GM12891 (cell line): ENCODE measurements around the gene GADD45B.

ENCODE experiments used
- POU2F2 ChIP-seq: IDR thresholded peaks from 2 replicates; pipeline ENCODE4 v1.6.1; 2011; ENCODE audit warnings: low read depth, mild to moderate bottlenecking, control low read depth, low read length, moderate library complexity
- TAF1 ChIP-seq: IDR thresholded peaks from 2 replicates; pipeline ENCODE4 v1.6.1; 2011; ENCODE audit warnings: low read depth, low read length, control low read depth

- TF ChIP-seq POU2F2 (no peak), TAF1 (no peak)
Measured at GRCh38 chr19:2509096-2509495, 33.2 kb downstream of the GADD45B start.
